OCI-LY7 (cell line): ENCODE data around the gene PPP1R11.

Source experiments
- EZH2phosphoT487 ChIP-seq: fragments of 200-600 bp; sonication (generic); IDR thresholded peaks from 2 replicates; pipeline ENCODE4 v1.6.1; 2018; ENCODE audit warnings: low read depth, borderline replicate concordance, mild to moderate bottlenecking, mixed run types, antibody characterized with exemption, low read length, moderate library complexity, mixed read lengths
- TF ChIP-seq, protein P1 (sequence below): fragments of 200-600 bp; sonication (generic); conservative IDR thresholded peaks from 2 replicates; pipeline ENCODE4 v1.5.1; 2014; ENCODE audit warnings: mild to moderate bottlenecking, antibody characterized with exemption, low read length, moderate library complexity, mixed read lengths

DNA sequence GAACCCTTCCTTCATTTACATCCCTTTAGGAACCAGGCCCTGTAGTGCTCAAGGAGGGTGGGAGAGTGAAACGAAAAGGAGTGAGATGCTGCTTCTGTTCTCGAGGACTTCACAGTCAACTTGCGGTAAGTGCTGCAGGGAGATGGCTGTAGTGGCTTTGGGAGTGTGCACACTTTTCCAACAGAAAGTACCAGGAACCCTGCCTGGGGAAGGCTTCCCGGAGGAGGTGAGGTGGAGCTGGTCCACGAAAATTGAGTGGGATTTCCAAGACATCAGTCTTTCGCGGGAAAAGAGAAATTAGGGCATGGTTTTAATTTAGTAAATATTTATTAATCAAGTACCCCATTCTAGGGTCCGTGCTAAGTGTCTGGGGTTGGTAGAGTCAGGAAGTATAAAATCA, 33.2 kb downstream of the PPP1R11 start:
- TF ChIP-seq, protein P1, sequence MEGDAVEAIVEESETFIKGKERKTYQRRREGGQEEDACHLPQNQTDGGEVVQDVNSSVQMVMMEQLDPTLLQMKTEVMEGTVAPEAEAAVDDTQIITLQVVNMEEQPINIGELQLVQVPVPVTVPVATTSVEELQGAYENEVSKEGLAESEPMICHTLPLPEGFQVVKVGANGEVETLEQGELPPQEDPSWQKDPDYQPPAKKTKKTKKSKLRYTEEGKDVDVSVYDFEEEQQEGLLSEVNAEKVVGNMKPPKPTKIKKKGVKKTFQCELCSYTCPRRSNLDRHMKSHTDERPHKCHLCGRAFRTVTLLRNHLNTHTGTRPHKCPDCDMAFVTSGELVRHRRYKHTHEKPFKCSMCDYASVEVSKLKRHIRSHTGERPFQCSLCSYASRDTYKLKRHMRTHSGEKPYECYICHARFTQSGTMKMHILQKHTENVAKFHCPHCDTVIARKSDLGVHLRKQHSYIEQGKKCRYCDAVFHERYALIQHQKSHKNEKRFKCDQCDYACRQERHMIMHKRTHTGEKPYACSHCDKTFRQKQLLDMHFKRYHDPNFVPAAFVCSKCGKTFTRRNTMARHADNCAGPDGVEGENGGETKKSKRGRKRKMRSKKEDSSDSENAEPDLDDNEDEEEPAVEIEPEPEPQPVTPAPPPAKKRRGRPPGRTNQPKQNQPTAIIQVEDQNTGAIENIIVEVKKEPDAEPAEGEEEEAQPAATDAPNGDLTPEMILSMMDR: no peak
- no peak for TF ChIP-seq EZH2phosphoT487
